ENCODE data around the gene SPATA12.

SPATA12 gene

DNA sequence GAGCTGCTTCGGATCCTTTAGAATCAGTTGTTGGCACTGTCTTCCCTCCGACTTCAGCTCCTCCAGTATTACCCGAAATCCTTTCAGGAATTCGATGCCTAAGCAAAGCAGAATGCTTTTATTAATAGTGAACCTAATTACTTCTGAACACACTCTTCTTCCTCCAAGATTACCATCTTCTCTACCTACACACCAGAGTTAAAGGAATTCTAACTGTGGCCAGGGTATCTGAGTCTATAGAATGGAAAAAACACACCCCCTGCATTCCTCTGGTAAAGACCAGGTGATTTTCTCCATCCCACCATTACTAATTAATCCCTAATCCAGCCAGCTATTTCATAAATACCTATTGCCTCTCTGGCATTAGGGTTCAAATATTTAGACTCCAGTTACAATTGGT is 49.8 kb downstream of the SPATA12 start:
- no peak overlapping the region for H3K4me3 ChIP-seq (ENCODE audit: low read depth, low read length)

DNA sequence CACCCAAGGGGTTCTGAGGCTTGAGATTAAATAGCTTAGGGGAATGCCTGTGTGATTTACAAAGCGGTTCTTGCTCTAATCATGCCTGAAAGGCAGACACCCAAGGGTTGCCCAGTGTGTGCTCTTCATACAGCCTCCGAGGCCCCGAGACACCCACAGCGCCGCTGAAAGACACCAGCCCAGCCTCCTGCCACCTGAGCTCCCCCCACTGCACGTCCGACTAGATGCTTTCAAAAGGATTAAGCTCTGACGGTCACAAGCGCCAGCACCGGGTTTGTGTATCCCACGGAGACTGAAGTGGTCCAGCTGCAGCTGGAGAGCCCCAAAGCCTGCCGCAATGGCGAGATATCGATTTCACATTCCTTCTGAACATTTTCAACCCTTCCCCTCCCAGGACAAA is 50.3 kb downstream of the SPATA12 start:
- H3K4me3 ChIP-seq (ENCODE audit: low read depth, low read length): no peak overlapping the region

DNA sequence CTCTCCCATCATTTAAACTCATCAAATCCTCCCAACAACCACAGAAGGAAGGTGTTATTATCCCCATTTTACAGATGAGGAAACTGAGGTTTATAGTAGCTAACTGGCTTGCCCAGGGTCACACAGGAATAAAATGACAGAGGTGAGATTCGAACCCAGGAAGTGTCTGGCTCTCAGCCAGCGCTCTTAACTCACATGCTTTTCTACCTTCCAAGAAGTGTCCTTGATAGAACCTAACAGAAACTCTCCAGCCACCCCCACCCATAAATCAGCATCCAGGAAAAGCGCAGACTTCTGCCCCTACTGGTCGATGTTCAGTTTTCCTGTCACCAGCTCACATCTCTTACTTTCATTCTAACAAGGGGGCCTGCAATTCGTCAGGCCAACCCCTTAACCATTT is 51.7 kb downstream of the SPATA12 start:
- H3K4me3 ChIP-seq (ENCODE audit: low read depth, low read length): no peak overlapping the region

DNA sequence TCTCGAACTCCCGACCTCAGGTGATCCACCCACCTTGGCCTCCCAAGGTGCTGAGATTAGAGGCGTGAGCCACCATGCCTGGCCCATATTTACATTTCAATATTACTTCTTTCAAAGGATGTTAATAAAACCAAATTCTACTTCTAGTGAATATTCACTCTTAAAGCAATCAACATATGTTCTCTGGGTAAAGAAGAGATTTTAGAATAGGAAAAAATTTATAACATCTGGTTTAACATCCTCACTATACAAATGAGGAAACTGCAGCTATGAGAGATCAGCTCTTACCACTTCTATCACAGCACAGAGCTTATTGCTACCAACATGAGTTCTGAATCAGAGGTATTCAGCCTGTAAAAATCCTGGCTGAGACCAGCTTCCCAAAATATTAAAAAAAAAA is 56.0 kb downstream of the SPATA12 start:
- no peak overlapping the region for H3K4me3 ChIP-seq (ENCODE audit: low read depth, low read length)

DNA sequence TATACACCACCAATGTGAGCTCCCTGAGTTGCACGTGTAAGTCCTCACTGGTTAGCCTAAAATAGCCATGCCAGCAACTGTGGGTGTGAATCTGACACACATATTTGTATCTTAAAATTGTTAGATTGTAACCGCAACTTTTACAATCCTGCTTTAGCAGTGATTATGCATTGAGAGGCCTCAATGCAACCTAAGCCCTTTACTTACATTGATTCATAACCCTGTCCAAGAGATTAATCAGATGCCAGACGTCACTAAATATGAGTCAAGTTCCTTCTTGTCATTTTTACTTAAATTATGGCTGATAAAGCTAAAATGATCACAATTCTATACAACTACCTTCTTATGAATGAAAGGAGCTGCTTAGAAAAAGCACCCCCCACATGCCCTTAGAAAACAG is 57.8 kb downstream of the SPATA12 start:
- H3K4me3 ChIP-seq (ENCODE audit: low read depth, low read length): no peak overlapping the region

DNA sequence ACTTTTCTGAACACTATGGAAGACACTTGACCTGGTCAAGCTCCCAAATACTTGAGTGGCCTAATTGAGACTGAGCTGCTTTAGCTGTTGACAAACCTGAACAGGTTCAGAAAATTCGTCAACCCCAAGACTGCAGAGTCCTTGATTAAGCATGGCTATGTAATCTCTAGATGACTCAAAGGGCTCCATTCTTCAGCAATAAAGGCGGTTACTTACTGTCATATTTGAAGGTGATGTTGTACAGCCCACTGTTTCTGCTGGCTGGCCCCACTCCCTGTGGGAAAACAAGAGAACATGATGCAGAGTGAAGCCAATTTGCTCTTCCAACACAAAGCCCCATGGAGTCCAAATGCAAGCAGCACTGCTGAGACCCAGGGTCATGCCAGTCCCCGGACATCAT is 59.6 kb downstream of the SPATA12 start:
- no peak overlapping the region for H3K4me3 ChIP-seq (ENCODE audit: low read depth, low read length)

DNA sequence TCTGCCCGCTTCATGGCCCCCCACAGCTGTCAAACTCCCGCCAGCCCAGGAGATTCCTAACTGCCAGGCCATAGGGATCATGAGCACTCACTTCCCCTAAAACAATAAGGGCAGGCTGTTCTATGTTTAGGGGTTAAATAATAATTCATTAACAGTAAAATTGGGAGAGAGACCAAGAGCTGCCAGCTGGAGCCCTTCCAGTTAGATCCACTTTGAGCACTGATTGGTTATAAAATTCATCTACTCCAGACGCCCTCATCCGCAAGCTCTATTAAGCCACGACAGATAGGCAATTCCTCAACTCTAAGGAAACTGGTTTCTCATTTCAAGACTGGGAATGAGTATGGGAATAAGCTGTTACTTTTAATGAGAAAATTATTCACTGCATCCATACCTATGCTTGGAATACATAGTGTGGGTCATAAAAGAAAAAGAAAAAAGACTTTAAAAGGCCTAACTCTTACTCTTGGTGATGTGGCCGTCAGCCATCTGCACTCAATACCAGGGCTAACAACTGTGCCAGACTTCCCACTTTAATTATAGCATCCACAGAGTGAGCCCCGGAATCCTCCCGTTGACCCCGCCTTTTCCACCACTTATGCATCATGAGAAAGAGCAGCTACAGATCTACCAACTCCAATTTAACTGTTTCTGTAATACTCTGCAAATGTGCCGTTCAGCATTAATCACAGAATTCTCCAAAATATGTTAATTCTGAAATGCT is 60.1 kb downstream of the SPATA12 start:
- H3K4me3 ChIP-seq (ENCODE audit: low read depth, low read length): no peak overlapping the region

All from iPS-11a (cell line).